HG03565 (cell line): ENCODE measurements around the gene OR1S1.
"Not testable (repeated sequence)": the region's sequence is repeated elsewhere in the genome, so short reads cannot be mapped to it uniquely, and the experiment has no call there.

Experiments used
- ATAC-seq: cut with Tn5 transposase; IDR thresholded peaks from one replicate; pipeline ENCODE4 v1.9.1; 2021; ENCODE audit warnings: mild to moderate bottlenecking, moderate library complexity; ENCODE audit not compliant: unreplicated experiment

Gene OR1S1

GRCh38 chr11:58212420-58212819 lies at the start of gene OR1S1:
OR1S1 (plus strand) TSS chr11:58212720.
- not testable (repeated sequence) for ATAC-seq

DNA sequence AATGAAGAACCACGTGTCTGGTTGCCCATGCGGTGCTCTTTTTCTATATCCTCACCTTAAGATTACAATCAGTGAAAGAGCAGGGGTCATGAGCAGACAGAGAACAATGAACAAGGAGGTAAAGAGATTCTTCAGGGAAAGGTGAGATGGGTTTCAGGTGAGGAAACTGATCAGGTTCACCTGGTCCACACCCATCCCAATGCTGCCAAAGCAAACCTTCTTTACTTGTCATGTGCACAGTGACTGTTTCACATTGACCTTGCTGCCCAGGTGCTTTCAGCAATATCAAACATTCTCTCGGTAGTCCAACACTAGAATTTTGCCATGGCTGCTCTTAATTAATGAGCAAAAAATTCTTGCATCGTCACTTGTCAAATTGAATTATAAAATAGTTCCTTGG lies 48.1 kb upstream of the OR1S1 start:
- no peak for ATAC-seq

DNA sequence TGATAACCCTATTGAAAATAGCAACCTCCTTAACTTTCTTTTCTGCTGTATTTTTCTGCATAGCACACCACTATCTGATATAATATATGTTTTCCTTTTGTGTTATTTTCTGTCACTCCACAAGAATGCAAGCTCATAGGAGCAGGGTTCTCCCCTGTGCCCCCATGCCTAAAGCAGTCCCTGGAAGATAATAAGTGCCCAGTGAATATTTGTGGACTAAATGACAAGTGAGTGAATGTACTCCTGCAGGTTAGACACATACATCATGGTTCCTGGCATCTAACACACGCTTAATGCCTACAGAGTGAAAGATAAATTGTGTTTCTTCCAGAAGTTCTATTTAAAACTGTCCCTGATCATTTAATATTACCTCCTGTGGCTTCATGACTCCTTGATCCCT lies 47.5 kb upstream of the OR1S1 start:
- ATAC-seq = no peak

DNA sequence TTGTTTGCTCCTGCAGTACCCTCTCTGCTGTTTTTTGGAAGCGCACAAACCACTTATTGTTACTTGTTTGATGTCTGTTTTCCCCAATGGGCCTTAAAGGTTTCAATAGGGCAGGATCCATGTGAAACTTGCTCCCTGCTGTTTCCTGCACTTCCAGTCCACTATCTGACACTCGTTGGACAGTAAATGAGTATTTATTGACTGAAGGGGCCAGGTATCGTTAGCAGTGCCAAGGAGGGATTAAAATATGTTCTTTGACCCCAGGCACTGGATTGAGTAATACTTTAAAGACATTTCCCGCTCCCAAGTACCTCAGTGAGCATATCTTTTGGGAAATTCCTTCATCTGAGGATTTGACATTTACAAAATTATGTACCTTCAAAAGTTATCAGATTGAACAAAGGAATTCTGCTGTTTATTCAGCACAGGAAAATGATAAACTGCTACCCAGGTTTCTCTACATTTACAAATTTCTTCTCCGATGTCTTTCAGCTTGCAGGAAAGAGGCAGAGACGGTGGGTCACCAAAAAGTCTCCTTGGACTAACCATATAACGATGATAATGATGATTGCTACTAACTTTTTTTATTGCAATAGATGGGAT lies 46.9 kb upstream of the OR1S1 start:
- no peak for ATAC-seq

GRCh38 chr11:58177409-58178054 lies 35.0 kb upstream of the OR1S1 start:
- ATAC-seq = no peak

DNA sequence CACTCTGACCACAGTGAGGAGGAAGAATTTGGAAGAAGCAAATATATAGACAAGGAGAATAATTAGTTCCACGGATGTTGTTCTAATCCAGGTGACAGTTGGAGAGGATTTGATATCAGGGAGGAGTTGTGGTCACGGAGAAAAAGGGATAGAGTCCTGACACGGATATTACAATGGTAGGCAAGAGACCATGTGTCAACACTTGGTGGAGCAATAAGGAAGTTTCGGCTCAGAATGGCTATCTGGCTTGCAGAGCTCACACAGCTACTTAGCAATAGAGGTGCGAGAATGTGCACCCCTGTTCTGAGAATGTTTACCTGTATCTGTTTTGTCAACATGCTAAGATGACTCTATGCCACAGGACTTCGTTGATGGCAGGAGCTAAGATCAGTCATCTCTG lies 34.1 kb upstream of the OR1S1 start:
- ATAC-seq = no peak

DNA sequence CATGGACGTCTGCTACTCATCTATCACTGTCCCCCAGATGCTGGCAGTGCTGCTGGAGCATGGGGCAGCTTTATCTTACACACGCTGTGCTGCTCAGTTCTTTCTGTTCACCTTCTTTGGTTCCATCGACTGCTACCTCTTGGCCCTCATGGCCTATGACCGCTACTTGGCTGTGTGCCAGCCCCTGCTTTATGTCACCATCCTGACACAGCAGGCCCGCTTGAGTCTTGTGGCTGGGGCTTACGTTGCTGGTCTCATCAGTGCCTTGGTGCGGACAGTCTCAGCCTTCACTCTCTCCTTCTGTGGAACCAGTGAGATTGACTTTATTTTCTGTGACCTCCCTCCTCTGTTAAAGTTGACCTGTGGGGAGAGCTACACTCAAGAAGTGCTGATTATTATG lies 32.9 kb upstream of the OR1S1 start:
- ATAC-seq = no peak

DNA sequence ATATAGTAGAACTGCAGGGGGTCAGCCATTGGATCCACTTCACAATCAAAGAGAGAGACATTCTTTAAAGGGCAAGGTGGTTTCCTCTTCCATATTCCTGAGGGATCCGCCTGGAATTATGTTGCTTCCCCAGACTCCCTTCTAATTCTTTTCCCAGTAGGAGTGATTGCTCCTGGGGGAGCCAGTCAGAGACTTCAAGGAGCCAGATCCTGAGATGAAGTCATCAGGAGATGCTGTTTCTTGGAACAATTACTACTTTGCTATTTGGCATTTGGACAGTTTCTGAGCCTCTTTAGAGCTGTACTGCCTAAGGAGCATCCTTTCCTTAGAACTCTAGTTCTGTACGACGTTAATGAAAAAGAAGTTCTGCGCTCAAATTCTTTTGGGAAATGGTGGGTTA lies 25.6 kb upstream of the OR1S1 start:
- ATAC-seq = no peak

GRCh38 chr11:58188770-58189169 lies 23.8 kb upstream of the OR1S1 start, which contains the start of gene OR9Q2:
OR9Q2 (plus strand) TSS chr11:58189070; CDS start chr11:58190491, 1,421 bp downstream.
- no peak for ATAC-seq

DNA sequence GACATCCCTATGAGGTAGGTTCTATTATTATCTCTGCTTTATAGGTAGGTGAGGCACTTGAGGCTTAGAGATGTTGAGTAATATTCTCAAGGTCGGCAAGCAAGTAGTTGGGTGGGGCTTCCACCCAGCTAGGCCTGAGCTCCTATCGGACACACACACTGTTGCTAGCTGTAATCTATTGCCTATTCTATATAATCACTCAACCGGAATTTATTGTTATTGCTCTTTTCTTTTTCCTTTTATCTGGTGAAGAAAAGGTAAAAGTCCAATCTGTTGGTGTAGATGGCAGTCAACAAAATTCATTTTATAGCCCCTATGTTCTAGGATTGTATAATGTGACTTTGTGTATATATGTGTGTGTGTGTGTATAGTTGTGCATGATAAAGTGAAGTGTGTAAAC lies 20.3 kb upstream of the OR1S1 start:
- no peak for ATAC-seq

DNA sequence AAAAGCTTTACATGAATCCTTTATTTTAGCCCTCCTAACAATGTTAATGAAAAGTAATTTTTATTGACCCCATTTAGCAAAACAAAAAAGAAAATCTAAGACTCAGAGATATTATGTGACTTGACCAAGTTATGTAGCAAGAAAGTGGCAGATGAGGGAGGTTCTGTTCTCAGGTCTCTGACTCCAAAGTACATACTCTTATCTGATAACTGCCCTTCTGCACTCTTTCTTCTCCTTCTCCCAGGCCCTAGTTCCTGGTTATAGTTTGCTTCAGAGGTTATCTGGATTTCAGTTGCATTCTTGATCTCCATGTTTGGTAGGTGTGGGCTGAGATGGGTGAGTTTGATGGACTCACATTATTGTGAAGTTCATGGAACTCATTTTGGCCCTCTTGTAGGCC lies 19.1 kb upstream of the OR1S1 start:
- ATAC-seq = no peak

DNA sequence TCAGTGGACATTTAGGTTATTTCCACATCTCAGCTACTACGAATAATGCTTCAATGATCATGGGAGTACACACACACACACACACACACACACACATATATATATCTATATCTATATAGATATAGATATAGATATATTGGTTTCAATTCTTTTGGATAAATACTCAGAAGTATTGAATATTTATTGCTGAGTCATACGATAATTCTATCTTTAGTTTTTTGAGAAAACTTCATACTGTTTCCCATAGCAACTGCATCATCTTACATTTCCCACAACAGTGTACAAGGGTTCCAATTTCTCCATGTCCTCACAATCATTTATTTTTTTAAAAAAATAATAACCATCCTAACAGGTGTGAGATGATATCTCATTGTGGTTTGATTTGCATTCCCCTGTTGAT lies 16.6 kb upstream of the OR1S1 start:
- no peak for ATAC-seq

- no peak for ATAC-seq
Observed at GRCh38 chr11:58199271-58199670, 13.2 kb upstream of the OR1S1 start.

DNA sequence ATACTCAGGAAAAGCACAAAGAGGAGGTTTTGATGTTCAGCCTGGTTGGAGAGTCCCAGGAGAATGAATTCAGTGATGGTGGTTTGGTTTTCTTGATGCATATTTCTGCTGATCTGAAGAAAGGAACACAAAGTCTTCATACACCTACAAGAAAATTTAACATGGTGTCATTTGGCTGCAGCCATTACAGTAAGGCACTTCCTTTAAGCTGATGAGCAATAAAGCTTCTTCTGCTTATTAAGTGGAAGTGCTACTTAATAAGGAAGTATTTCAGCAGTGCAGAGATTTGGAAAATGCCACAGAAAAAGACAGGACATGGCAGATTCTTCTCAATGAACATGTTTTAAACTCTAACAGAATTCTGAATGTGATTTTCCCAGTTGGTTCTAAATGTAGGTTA lies 8.5 kb upstream of the OR1S1 start, which contains the start of gene OR1S2:
OR1S2 (minus strand) TSS at position 101 of the 400 bp plus-strand sequence; CDS start at position 101, 0 bp downstream.
- ATAC-seq = no peak

- no peak for ATAC-seq
Observed at GRCh38 chr11:58216476-58216875, 4.0 kb downstream of the OR1S1 start.

GRCh38 chr11:58222721-58223120 lies 10.2 kb downstream of the OR1S1 start:
- ATAC-seq = no peak

- no peak for ATAC-seq
Observed at GRCh38 chr11:58227956-58228615, 15.6 kb downstream of the OR1S1 start.

DNA sequence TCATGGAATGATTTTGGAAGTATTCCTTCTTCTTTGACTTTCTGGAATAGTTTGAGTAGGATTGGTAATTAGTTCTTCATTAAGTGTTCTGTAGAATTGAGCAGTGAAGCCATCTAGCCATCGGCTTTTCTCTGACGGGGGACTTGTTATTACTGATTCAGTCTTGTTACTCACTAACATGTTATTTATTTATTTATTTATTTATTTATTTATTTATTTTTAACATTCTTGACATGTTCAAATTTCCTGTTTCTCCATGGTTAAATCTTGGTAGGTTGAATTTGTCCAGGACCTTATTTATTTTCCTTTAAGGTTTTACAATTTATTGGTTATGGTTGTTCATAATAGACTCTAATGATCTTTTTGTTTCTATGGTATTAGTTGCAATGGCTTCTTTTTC lies 31.4 kb downstream of the OR1S1 start:
- ATAC-seq = no peak

GRCh38 chr11:58254936-58255335 lies 42.4 kb downstream of the OR1S1 start:
- ATAC-seq = no peak

GRCh38 chr11:58259983-58260382 lies 47.5 kb downstream of the OR1S1 start:
- no peak for ATAC-seq
